Ishikawa (cell line): ENCODE data around the gene MYL6B.

Experiments
- CEBPB ChIP-seq: IDR thresholded peaks from 2 replicates; pipeline ENCODE4 v1.6.1; 2012
- CREB1 ChIP-seq: IDR thresholded peaks from 2 replicates; pipeline ENCODE4 v1.6.1; 2012; ENCODE audit warnings: low read depth
- EGR1 ChIP-seq: IDR thresholded peaks from 2 replicates; pipeline ENCODE4 v1.6.1; 2012
- EP300 ChIP-seq: IDR thresholded peaks from 2 replicates; pipeline ENCODE4 v1.6.1; 2012; ENCODE audit warnings: borderline replicate concordance
- FOXM1 ChIP-seq: IDR thresholded peaks from 2 replicates; pipeline ENCODE4 v1.6.1; 2012; ENCODE audit warnings: low read depth, borderline replicate concordance
- MAX ChIP-seq: IDR thresholded peaks from 2 replicates; pipeline ENCODE4 v1.6.1; 2012
- NFIC ChIP-seq: IDR thresholded peaks from 2 replicates; pipeline ENCODE4 v1.6.1; 2012
- RAD21 ChIP-seq: IDR thresholded peaks from 2 replicates; pipeline ENCODE4 v1.6.1; 2012; ENCODE audit warnings: low read depth
- REST ChIP-seq: IDR thresholded peaks from 2 replicates; pipeline ENCODE4 v1.6.1; 2012; ENCODE audit warnings: low read depth, mild to moderate bottlenecking
- TAF1 ChIP-seq: IDR thresholded peaks from 2 replicates; pipeline ENCODE4 v1.6.1; 2012; ENCODE audit warnings: low read depth, mild to moderate bottlenecking
- TCF12 ChIP-seq: IDR thresholded peaks from 2 replicates; pipeline ENCODE4 v1.6.1; 2012; ENCODE audit warnings: low read depth
- TEAD4 ChIP-seq: IDR thresholded peaks from 2 replicates; pipeline ENCODE4 v1.6.1; 2012
- YY1 ChIP-seq: IDR thresholded peaks from 2 replicates; pipeline ENCODE4 v1.6.1; 2012; ENCODE audit warnings: low read depth
- ZBTB7A ChIP-seq: IDR thresholded peaks from 2 replicates; pipeline ENCODE4 v1.6.1; 2012; ENCODE audit warnings: low read depth
- TF ChIP-seq, protein P1 (sequence below): IDR thresholded peaks from 2 replicates; pipeline ENCODE4 v1.6.1; 2012

Gene MYL6B

DNA sequence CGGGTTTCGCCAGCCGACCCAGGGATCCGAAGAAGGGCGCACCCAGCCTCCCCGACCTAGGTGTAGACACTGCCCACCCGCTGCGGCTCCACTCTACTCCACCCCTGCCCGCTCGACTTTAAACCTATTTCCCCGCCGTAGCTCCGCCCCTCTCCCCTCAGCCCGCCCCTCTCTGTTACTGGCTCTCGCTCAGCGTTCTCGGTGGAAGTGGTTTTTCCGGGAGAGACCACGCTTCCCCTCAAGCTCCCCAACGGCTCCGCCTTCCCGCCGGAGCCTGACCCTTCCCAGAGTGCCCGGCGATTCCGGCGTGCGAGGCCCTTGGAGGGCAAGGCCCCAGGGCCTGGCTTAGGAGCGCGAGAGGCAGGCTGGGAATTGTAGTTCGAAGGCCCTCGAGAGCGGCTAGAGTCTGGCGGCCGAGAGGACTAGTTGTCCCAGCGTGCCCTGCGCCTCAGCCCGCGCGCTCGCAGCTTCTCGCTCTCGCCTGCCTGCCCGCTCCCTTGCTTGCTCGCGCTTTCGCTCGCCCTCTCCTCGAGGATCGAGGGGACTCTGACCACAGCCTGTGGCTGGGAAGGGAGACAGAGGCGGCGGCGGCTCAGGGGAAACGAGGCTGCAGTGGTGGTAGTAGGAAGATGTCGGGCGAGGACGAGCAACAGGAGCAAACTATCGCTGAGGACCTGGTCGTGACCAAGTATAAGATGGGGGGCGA lies 48.1 kb upstream of the MYL6B start, which contains the start of gene PA2G4:
PA2G4 (plus strand) TSS at position 451 of the 706 bp plus-strand sequence; CDS start at position 630, 179 bp downstream.
- TF ChIP-seq YY1 (peak; percentile 68), NFIC (peak; percentile 6; the same call in 1 of the 2 replicates), RAD21 (peak; percentile 21; the same call in 1 of the 2 replicates), ZBTB7A (no peak; the same call in 1 of the 2 replicates), FOXM1 (no peak), REST (no peak), CREB1 (peak; percentile 38; the same call in 1 of the 2 replicates), TEAD4 (peak; percentile 5; the same call in 1 of the 2 replicates), EGR1 (no peak), CEBPB (no peak), MAX (peak; percentile 97), TCF12 (peak; percentile 46), TAF1 (peak; percentile 87)

- TF ChIP-seq ZBTB7A, result no peak; the same call in 1 of the 2 replicates
- TF ChIP-seq REST, result no peak
- TF ChIP-seq EGR1, result no peak
- no peak for TF ChIP-seq RAD21
- no peak for TF ChIP-seq CEBPB
- TF ChIP-seq NFIC, result no peak
- no peak for TF ChIP-seq FOXM1
- TF ChIP-seq, protein P1, sequence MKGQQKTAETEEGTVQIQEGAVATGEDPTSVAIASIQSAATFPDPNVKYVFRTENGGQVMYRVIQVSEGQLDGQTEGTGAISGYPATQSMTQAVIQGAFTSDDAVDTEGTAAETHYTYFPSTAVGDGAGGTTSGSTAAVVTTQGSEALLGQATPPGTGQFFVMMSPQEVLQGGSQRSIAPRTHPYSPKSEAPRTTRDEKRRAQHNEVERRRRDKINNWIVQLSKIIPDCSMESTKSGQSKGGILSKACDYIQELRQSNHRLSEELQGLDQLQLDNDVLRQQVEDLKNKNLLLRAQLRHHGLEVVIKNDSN, result peak; percentile 47; the same call in 1 of the 2 replicates
- peak; percentile 87 for TF ChIP-seq MAX
- no peak for TF ChIP-seq CREB1
- TF ChIP-seq TEAD4, result no peak
- TF ChIP-seq TAF1, result no peak
- no peak for TF ChIP-seq TCF12
- TF ChIP-seq YY1, result no peak
- no peak for TF ChIP-seq EP300
Observed at GRCh38 chr12:56104815-56105608, 47.4 kb upstream of the MYL6B start.

DNA sequence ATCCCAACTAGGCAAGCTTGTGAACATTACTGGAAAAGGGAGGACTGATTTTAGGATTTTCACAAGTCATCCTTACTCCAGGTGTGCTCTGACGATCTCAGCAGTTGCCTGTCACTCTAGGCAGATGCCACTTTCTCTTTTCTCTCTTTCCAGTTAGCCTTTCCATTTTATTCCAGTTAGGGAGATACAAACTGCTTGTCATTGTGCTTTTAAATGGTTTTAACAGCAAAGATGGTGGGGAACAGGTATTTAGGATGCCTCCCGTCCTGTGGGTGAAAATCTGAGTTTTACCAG lies 46.8 kb upstream of the MYL6B start:
- TF ChIP-seq YY1 (no peak), FOXM1 (no peak), TEAD4 (no peak), MAX (no peak), TAF1 (no peak), ZBTB7A (no peak), TCF12 (no peak), EP300 (no peak), CREB1 (no peak)
- TF ChIP-seq, protein P1, result no peak

DNA sequence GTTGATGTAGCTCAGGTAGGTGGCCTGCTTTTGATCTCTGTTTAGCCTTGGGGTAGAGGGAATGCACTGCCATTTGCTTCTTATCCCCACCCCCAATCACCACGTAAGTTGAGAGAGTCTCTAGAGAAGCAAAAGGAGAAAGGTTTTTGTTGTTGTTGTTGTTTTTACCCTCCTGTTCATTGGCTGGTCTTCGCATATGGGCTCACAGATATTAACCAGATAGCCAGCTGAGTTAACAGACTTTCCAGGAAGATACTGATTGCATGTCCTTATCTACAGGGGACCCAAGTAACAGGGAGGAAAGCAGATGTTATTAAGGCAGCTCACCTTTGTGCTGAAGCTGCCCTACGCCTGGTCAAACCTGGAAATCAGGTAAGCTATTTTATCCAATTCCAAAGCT lies 45.1 kb upstream of the MYL6B start:
- TF ChIP-seq MAX, result no peak
- TF ChIP-seq ZBTB7A, result no peak
- TF ChIP-seq RAD21, result no peak
- no peak for TF ChIP-seq TAF1
- TF ChIP-seq CREB1, result no peak
- TF ChIP-seq TEAD4, result no peak
- TF ChIP-seq REST, result no peak
- TF ChIP-seq FOXM1, result no peak
- TF ChIP-seq NFIC, result no peak
- TF ChIP-seq EP300, result no peak
- no peak for TF ChIP-seq CEBPB
- TF ChIP-seq, protein P1, result no peak
- TF ChIP-seq EGR1, result no peak
- no peak for TF ChIP-seq TCF12
- TF ChIP-seq YY1, result no peak
